A549 (cell line): ENCODE measurements around the gene MED28.

Source experiments
- BHLHE40 ChIP-seq: IDR thresholded peaks from 2 replicates; pipeline ENCODE4 v1.6.1; 2012; ENCODE audit warnings: low read depth, low read length, inconsistent platforms
- EHMT2 ChIP-seq: fragments of 200-600 bp; sonication (generic); IDR thresholded peaks from 2 replicates; pipeline ENCODE4 v1.6.1; 2016; ENCODE audit warnings: antibody characterized with exemption, low read depth, mild to moderate bottlenecking, moderate library complexity
- FOXS1 ChIP-seq: fragments of 250-450 bp; sonication (Bioruptor Pico); IDR thresholded peaks from 2 replicates; pipeline ENCODE4 v1.5.0; 2020; ENCODE audit warnings: mild to moderate bottlenecking, moderate library complexity
- HEYL ChIP-seq: fragments of 250-450 bp; sonication (Bioruptor Pico); IDR thresholded peaks from 2 replicates; pipeline ENCODE4 v1.8.0; 2021; ENCODE audit warnings: mild to moderate bottlenecking, moderate library complexity
- MAZ ChIP-seq: fragments of 150-350 bp; IDR thresholded peaks from 2 replicates; pipeline ENCODE4 v1.6.1; 2014; ENCODE audit warnings: antibody characterized with exemption, low read depth, low read length, borderline replicate concordance
- POLR2A ChIP-seq: IDR thresholded peaks from 2 replicates; pipeline ENCODE4 v1.6.1; 2012; ENCODE audit warnings: mild to moderate bottlenecking, low read length
- SMC3 ChIP-seq: fragments of >200 bp; sonication (Bioruptor Twin); formaldehyde crosslinking; IDR thresholded peaks from 3 replicates; pipeline ENCODE4 v1.6.1; 2018; ENCODE audit warnings: inconsistent platforms
- SREBF2 ChIP-seq: fragments of 450-650 bp; IDR thresholded peaks from 2 replicates; pipeline ENCODE4 v1.6.1; 2014; ENCODE audit warnings: mild to moderate bottlenecking, moderate library complexity
- TFCP2L1 ChIP-seq: fragments of 250-450 bp; sonication (Bioruptor Pico); IDR thresholded peaks from 2 replicates; pipeline ENCODE4 v1.5.0; 2021; ENCODE audit warnings: mild to moderate bottlenecking
- TF ChIP-seq, protein P1 (sequence below): fragments of >200 bp; sonication (Bioruptor Twin); formaldehyde crosslinking; IDR thresholded peaks from 3 replicates; pipeline ENCODE4 v1.5.1; 2016
- TF ChIP-seq, protein P2 (sequence below): fragments of 250-450 bp; sonication (Bioruptor Pico); IDR thresholded peaks from 2 replicates; pipeline ENCODE4 v1.5.0; 2021; ENCODE audit warnings: mild to moderate bottlenecking, moderate library complexity, borderline replicate concordance

DNA sequence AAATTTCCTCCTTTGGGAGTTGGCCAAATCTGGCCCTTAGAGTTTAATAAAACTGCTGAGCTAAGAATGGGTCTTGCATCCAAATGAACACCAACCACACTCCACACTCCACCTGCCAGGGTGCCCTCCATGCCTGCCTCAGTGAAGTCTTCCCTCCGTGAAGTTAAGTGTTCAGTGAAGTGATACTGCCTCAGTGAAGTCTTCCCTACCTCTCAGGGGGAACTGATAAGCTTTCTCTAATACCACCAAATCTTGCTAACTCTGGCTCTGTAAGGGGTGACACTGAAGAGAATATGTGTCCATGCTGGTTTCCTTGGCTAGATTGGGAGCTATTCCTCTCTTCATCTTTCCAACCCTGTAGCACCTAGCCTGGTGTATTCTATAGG, 27.9 kb downstream of the MED28 start:
- TF ChIP-seq, protein P1, sequence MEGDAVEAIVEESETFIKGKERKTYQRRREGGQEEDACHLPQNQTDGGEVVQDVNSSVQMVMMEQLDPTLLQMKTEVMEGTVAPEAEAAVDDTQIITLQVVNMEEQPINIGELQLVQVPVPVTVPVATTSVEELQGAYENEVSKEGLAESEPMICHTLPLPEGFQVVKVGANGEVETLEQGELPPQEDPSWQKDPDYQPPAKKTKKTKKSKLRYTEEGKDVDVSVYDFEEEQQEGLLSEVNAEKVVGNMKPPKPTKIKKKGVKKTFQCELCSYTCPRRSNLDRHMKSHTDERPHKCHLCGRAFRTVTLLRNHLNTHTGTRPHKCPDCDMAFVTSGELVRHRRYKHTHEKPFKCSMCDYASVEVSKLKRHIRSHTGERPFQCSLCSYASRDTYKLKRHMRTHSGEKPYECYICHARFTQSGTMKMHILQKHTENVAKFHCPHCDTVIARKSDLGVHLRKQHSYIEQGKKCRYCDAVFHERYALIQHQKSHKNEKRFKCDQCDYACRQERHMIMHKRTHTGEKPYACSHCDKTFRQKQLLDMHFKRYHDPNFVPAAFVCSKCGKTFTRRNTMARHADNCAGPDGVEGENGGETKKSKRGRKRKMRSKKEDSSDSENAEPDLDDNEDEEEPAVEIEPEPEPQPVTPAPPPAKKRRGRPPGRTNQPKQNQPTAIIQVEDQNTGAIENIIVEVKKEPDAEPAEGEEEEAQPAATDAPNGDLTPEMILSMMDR = no peak
- TF ChIP-seq SMC3 (no peak), SREBF2 (no peak), MAZ (no peak), HEYL (CRISPR knock-in tag) (no peak), BHLHE40 (no peak), POLR2A (no peak), TFCP2L1 (CRISPR knock-in tag) (no peak), EHMT2 (no peak), FOXS1 (no peak)
- TF ChIP-seq, protein P2, sequence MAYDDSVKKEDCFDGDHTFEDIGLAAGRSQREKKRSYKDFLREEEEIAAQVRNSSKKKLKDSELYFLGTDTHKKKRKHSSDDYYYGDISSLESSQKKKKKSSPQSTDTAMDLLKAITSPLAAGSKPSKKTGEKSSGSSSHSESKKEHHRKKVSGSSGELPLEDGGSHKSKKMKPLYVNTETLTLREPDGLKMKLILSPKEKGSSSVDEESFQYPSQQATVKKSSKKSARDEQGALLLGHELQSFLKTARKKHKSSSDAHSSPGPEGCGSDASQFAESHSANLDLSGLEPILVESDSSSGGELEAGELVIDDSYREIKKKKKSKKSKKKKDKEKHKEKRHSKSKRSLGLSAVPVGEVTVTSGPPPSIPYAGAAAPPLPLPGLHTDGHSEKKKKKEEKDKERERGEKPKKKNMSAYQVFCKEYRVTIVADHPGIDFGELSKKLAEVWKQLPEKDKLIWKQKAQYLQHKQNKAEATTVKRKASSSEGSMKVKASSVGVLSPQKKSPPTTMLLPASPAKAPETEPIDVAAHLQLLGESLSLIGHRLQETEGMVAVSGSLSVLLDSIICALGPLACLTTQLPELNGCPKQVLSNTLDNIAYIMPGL (CRISPR knock-in tag) = no peak
